Right forelimb (tissue), 1 donor: ENCODE measurements around the gene DEXI.

Experiments
- DNase-seq: peaks from one replicate; pipeline ENCODE4 v3.0.0-alpha.2; 2018

DEXI gene

DNA sequence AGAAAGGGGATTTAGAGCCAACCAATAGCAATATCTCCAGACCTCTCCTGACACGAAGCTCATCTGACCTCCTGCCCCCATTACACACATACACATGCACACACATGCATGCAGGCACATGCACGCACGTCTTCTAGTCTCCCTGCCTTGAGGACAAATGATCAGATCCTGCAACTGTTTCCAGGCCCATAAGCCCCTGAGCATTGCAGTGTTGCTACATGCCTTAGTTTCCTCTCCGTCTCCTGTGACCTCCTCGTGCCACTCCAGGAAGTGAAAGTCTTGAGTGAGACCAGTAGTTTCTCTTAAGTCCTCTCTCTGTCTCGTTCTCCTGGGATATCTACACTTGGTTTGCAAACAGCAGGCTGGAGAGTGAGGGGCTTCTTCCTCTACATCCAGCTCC lies 57.0 kb downstream of the DEXI start:
- no peak for DNase-seq

DNA sequence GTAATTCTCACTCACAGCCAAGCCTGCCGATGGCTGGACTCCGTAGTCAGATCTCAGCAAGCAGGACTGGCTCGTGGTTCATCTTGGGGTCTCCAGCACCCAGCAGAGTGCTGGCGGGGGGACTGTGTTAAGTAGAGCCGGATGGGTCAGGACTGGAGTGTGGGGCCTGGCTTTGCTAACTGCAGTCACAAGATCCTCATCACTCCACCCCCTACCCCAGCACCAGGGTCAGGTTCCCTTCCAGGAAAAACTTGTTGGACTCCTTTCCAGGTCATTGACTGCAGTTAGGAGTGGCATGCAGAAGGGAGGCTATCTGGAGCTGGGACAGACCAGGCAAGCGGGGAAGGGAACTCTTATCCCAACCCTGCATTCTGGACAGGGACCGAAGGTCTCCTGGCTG lies 59.3 kb downstream of the DEXI start:
- no peak for DNase-seq

DNA sequence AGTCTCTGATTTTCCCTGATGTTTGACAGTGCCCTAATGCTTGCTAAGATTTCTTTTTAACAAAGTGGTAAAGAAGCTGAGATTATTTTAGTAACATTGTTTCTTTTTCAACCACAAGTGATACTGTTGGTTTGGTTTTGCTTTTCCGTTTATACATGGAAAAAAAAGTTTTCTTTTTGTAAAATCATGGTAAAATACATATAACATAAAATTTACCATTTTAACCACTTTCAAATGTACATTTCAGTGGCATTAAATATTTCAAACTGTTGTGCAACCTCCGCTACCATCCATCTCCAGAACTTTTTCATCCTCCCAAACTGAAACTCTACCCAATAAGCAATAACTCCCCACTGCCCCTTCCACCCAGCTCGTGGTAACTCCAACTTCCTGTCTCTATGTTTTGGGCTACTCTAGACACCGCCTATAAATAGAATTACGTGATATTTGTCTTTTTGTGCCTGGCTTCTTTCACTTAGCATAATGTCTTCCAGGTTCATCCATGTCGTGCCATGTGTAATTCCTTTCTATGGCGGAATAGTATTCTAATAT lies 60.7 kb downstream of the DEXI start:
- no peak for DNase-seq

DNA sequence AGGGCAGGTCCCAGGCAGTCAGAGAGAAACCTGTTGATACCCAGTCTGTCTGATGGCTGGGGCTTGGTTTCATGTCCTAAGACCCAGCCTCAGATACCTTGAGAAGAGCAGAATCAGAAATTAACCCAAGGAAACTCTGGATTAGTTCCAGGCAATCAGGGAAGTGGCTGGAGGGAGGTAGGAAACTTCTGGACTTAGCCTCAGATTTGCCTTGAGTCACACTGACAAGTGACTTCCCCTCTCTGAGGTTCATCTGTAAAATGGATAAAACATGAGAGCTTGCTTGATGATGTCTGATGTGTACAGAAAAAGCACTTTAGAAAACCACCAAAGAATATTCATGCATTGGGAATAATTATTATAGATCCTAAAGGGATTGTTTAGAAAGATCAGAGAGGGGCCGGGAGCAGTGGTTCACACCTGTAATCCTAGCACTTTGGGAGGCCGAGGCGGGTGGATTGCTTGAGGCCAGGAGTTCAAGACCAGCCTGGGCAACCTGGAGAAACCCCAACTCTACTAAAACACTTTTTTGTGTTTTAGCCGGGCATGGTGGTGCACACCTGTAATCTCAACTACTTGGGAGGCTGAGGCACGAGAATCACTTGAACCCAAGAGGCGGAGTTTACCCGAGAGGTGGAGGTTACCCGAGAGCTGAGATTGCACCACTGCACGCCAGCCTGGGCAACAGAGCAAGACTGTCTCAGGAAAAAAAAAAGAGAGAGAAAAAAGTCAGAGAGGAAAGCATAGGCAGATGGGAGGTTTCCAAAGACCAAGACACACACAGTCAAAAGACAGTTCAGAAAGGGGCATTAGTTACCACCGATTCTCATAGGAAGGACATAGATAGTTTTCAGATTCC lies 61.4 kb downstream of the DEXI start:
- no peak for DNase-seq

DNA sequence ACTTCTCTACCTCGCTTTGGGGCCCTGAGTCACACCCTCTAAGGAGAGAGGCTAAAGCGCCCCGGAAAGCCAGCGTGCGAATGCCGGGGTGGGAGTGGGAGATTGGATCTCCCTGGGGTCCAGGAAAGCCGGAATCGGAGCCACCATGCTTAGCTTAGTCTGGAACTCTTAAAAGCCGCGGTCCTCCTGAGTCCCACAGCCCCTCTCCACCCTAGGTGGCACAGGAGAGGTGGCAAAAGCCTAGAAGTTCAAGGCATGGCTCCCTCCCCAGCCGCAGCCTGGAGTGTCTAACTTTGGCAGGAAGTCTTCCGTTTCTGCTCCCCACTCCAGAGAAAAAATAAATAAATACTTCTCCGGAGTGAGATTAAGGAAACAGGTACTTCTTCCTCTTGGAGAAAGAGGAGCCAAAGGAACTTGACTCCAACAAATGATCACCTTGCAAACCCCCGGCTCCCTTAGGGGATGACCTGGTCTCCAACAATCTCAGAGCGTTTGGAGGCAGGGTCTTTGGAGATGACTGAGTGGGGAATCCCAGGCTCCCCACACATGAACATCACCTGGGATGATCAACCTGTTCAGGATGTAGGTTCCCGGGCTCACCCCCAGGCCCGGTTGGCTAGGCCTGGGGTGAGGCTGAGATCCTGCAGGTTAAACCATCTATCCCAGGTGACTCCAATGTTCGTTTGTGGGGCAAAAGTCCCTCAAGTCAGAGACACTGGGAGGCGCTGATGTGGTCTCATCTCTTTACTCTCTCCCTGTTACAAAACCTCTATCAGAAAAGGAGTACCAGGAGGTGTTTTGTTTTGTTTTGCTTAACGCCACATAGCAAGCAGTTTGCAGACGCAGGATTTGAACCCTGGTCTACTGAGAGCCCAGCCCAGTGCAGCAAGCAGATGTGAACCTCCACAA lies 62.3 kb downstream of the DEXI start:
- DNase-seq, result no peak
